Kidney epithelial cell (primary cell): ENCODE data around the gene TYMS. TPM values are rescaled to one million over a fixed set of nuclear protein-coding genes. Genes with fewer than 3 reads are reported as not detected.

ENCODE experiments used
- DNase-seq: peaks from one replicate; pipeline ENCODE4 v3.0.0-alpha.2; 2010; ENCODE audit warnings: low read depth
- H3K27me3 ChIP-seq: 2 replicates; pipeline ENCODE4 v1.6.0; 2011; ENCODE audit warnings: low read length; ENCODE audit not compliant: control insufficient read depth, insufficient read depth
- H3K36me3 ChIP-seq: 2 replicates; pipeline ENCODE4 v1.5.1; 2011; ENCODE audit warnings: low read length; ENCODE audit not compliant: control insufficient read depth, insufficient read depth
- H3K4me3 ChIP-seq: 2 replicates; pipeline ENCODE4 v1.5.1; 2011; ENCODE audit warnings: low read depth, mild to moderate bottlenecking, control low read depth, low read length
- total RNA-seq: library from RNA; depleted of rRNA; stranded (reverse); fragments of >200 nt; gene quantifications from 2 replicates; pipeline ENCODE4 v1.2.3, GENCODE V29; 2015
- TF ChIP-seq, protein P1 (sequence below): IDR thresholded peaks from 2 replicates; pipeline ENCODE4 v1.5.1; 2011; ENCODE audit warnings: mild to moderate bottlenecking, moderate library complexity, low read length, control low read depth, inconsistent platforms; ENCODE audit not compliant: insufficient read depth, poor library complexity, severe bottlenecking

The TYMS gene
- total RNA-seq, 1 donor from 2014 or later: 22.7 TPM

DNA sequence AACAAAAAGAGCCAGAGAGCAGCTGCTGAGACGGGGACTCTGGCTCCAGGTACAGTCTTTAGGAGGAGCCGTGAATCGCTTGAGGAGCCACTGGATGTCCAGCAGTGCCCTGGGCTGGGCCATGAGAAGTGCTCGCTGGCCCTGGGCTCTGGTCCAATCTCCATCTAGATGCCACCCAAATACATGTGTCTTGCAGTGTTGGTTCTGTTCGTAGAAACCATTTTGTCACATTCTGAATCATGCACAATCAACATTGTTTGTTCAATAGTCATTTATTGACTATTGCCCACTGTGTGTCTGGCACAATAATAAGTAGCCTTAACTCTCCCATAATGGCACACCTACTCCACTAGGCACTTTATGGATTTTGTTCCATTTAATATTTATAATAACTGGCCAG, 26.1 kb downstream of the TYMS start:
- TF ChIP-seq, protein P1, sequence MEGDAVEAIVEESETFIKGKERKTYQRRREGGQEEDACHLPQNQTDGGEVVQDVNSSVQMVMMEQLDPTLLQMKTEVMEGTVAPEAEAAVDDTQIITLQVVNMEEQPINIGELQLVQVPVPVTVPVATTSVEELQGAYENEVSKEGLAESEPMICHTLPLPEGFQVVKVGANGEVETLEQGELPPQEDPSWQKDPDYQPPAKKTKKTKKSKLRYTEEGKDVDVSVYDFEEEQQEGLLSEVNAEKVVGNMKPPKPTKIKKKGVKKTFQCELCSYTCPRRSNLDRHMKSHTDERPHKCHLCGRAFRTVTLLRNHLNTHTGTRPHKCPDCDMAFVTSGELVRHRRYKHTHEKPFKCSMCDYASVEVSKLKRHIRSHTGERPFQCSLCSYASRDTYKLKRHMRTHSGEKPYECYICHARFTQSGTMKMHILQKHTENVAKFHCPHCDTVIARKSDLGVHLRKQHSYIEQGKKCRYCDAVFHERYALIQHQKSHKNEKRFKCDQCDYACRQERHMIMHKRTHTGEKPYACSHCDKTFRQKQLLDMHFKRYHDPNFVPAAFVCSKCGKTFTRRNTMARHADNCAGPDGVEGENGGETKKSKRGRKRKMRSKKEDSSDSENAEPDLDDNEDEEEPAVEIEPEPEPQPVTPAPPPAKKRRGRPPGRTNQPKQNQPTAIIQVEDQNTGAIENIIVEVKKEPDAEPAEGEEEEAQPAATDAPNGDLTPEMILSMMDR: no peak
- no peaks in the 10 kb centered on the region for H3K27me3 ChIP-seq
- no peak for DNase-seq
- H3K4me3 ChIP-seq: no peak overlapping the region
- no peaks in the 10 kb centered on the region for H3K36me3 ChIP-seq

GRCh38 chr18:685438-685837, 28.0 kb downstream of the TYMS start:
- Histone ChIP-seq H3K4me3 (no peak overlapping the region), H3K36me3 (peaks cover 1% of the 10 kb centered on the region), H3K27me3 (no peaks in the 10 kb centered on the region)
- TF ChIP-seq, protein P1: no peak
- DNase-seq: no peak

GRCh38 chr18:686339-687111, 29.1 kb downstream of the TYMS start:
- TF ChIP-seq, protein P1: no peak
- peaks cover 1% of the 10 kb centered on the region for H3K36me3 ChIP-seq
- H3K4me3 ChIP-seq: no peak overlapping the region
- no peak for DNase-seq
- H3K27me3 ChIP-seq: no peaks in the 10 kb centered on the region

- DNase-seq: no peak
- TF ChIP-seq, protein P1: no peak
- H3K4me3 ChIP-seq: no peak overlapping the region
- H3K36me3 ChIP-seq: peaks cover 1% of the 10 kb centered on the region
- no peaks in the 10 kb centered on the region for H3K27me3 ChIP-seq
Measured at GRCh38 chr18:688323-688722, 30.9 kb downstream of the TYMS start.

DNA sequence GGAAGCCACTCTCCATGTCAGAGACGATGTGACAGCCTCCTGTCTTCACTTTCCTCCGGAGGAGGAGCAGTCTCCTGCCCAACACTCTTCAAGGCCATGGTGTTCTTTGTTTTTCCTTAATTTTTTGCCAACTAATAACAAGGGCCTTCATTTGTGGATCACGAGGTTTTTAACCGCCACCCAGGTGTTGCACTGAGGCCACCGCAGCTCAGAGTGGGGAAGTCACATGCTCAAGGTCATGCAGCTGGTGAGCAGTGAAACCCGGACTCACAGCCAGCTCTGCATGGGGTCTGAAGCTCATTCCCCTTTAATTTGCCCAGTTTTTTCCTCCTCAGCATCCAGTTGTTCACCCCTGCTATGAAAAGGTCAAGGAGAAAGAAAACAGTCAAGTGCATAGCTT, 35.4 kb downstream of the TYMS start:
- TF ChIP-seq, protein P1: no peak
- Histone ChIP-seq H3K27me3 (no peaks in the 10 kb centered on the region), H3K4me3 (no peak overlapping the region), H3K36me3 (peaks cover 2% of the 10 kb centered on the region)
- no peak for DNase-seq
